Endothelial cell (in vitro differentiated cells): Measurements from ENCODE around the gene RSRC1. TPM values are rescaled to one million over a fixed set of nuclear protein-coding genes. Genes with fewer than 3 reads are reported as not detected.

Experiments used
- total RNA-seq: library from RNA; stranded (reverse); fragmentation: NEBNext Ultra II Directional; extraction: Animal tissue kit (Norgen Biotek cat#: 25700); gene quantifications from one replicate; pipeline ENCODE4 v1.2.1, GENCODE V29; 2021; ENCODE audit not compliant: unreplicated experiment

Gene RSRC1
- total RNA-seq, 1 donor from 2014 or later = 24.7 TPM

Other genes with a start within 250 kb of the RSRC1 start
- 0.54 TPM for gene SHOX2, start 3.7 kb upstream of the RSRC1 start, total RNA-seq